H9 (cell line): ENCODE measurements around the gene PLCB1. TPM values are rescaled to one million over a fixed set of nuclear protein-coding genes. Genes with fewer than 3 reads are reported as not detected.

ENCODE experiments used
- DNase-seq: peaks from one replicate; pipeline ENCODE4 v3.0.0-alpha.2; 2017
- H2AFZ ChIP-seq: one replicate; pipeline ENCODE4 v1.6.1; 2013; ENCODE audit warnings: mild to moderate bottlenecking, low read length, control low read depth, moderate library complexity
- H2AK5ac ChIP-seq: 2 replicates; pipeline ENCODE4 v1.6.1; 2013; ENCODE audit warnings: low read length, control low read depth, mixed read lengths; ENCODE audit not compliant: insufficient read length
- H2BK120ac ChIP-seq: one replicate; pipeline ENCODE4 v1.6.1; 2013; ENCODE audit warnings: low read depth, mild to moderate bottlenecking, low read length, control low read depth, inconsistent platforms; ENCODE audit not compliant: poor library complexity, severe bottlenecking
- H2BK12ac ChIP-seq: 2 replicates; pipeline ENCODE4 v1.6.1; 2013; ENCODE audit warnings: low read length, control low read depth, mixed read lengths, low read depth; ENCODE audit not compliant: insufficient read length
- H2BK15ac ChIP-seq: 2 replicates; pipeline ENCODE4 v1.6.1; 2013; ENCODE audit warnings: low read depth, low read length, control low read depth
- H2BK20ac ChIP-seq: one replicate; pipeline ENCODE4 v1.6.1; 2013; ENCODE audit warnings: low read depth, mild to moderate bottlenecking, low read length, control low read depth, inconsistent platforms; ENCODE audit not compliant: poor library complexity, severe bottlenecking
- H2BK5ac ChIP-seq: 2 replicates; pipeline ENCODE4 v1.6.1; 2013; ENCODE audit warnings: low read length, control low read depth, mixed read lengths; ENCODE audit not compliant: insufficient read length
- H3K14ac ChIP-seq: 2 replicates; pipeline ENCODE4 v1.6.1; 2013; ENCODE audit warnings: low read length, control low read depth; ENCODE audit not compliant: insufficient read depth
- H3K18ac ChIP-seq: 2 replicates; pipeline ENCODE4 v1.6.1; 2013; ENCODE audit warnings: low read depth, mild to moderate bottlenecking, mixed read lengths, low read length, control low read depth; ENCODE audit not compliant: insufficient read length
- H3K23ac ChIP-seq: 2 replicates; pipeline ENCODE4 v1.6.1; 2013; ENCODE audit warnings: low read length, control low read depth, mixed read lengths, low read depth; ENCODE audit not compliant: insufficient read length
- H3K23me2 ChIP-seq: 2 replicates; pipeline ENCODE4 v1.6.1; 2013; ENCODE audit warnings: low read depth, mild to moderate bottlenecking, mixed read lengths, low read length, control low read depth; ENCODE audit not compliant: insufficient read length, poor library complexity, severe bottlenecking
- H3K27ac ChIP-seq: 2 replicates; pipeline ENCODE4 v1.5.1; 2013; ENCODE audit warnings: low read length, control low read depth, mixed read lengths, low read depth; ENCODE audit not compliant: insufficient read length
- H3K27me3 ChIP-seq: 2 replicates; pipeline ENCODE4 v1.6.1; 2013; ENCODE audit warnings: low read length, control low read depth, inconsistent platforms; ENCODE audit not compliant: insufficient read depth
- H3K4ac ChIP-seq: 2 replicates; pipeline ENCODE4 v1.6.1; 2013; ENCODE audit warnings: low read depth, mild to moderate bottlenecking, control low read depth, inconsistent platforms, low read length, moderate library complexity
- H3K4me1 ChIP-seq: 2 replicates; pipeline ENCODE4 v1.6.1; 2013; ENCODE audit warnings: low read length, control low read depth, inconsistent platforms; ENCODE audit not compliant: insufficient read depth
- H3K4me2 ChIP-seq: 2 replicates; pipeline ENCODE4 v1.6.1; 2013; ENCODE audit warnings: low read length, control low read depth, mixed read lengths; ENCODE audit not compliant: insufficient read length, insufficient read depth
- H3K56ac ChIP-seq: 2 replicates; pipeline ENCODE4 v1.6.1; 2013; ENCODE audit warnings: low read depth, mild to moderate bottlenecking, mixed read lengths, low read length, control low read depth; ENCODE audit not compliant: insufficient read length
- H3K79me1 ChIP-seq: 2 replicates; pipeline ENCODE4 v1.6.1; 2013; ENCODE audit warnings: low read depth, mild to moderate bottlenecking, moderate library complexity, low read length, control low read depth, inconsistent platforms; ENCODE audit not compliant: insufficient read depth, poor library complexity, severe bottlenecking
- H3K79me2 ChIP-seq: 2 replicates; pipeline ENCODE4 v1.6.1; 2013; ENCODE audit warnings: low read length, control low read depth, inconsistent platforms; ENCODE audit not compliant: insufficient read depth
- H3K9ac ChIP-seq: 2 replicates; pipeline ENCODE4 v1.6.1; 2013; ENCODE audit warnings: low read length, control low read depth, mixed read lengths; ENCODE audit not compliant: insufficient read length; ENCODE audit errors: extremely low read depth
- H3K9me3 ChIP-seq: one replicate; pipeline ENCODE4 v1.6.1; 2013; ENCODE audit warnings: low read depth, low read length, inconsistent platforms; ENCODE audit not compliant: control insufficient read depth
- H3T11ph ChIP-seq: one replicate; pipeline ENCODE4 v1.6.1; 2013; ENCODE audit warnings: mild to moderate bottlenecking, low read length, control low read depth, inconsistent platforms
- H4K20me1 ChIP-seq: one replicate; pipeline ENCODE4 v1.6.1; 2013; ENCODE audit not compliant: control insufficient read depth, insufficient read length, insufficient read depth
- H4K5ac ChIP-seq: 2 replicates; pipeline ENCODE4 v1.6.1; 2013; ENCODE audit warnings: low read depth, mild to moderate bottlenecking, mixed read lengths, low read length, control low read depth; ENCODE audit not compliant: insufficient read length
- H4K8ac ChIP-seq: replicated peaks from 2 replicates; pipeline ENCODE4 v1.6.1; 2013; ENCODE audit warnings: low read length, control low read depth, mixed read lengths, low read depth; ENCODE audit not compliant: insufficient read length
- H4K91ac ChIP-seq: 2 replicates; pipeline ENCODE4 v1.6.1; 2013; ENCODE audit warnings: low read depth, mild to moderate bottlenecking, moderate library complexity, mixed read lengths, low read length, control low read depth; ENCODE audit not compliant: insufficient read length
- H3K27ac Mint-ChIP-seq, 3 experiments: 2 replicates in 2 of 3; 3 replicates in 1 of 3; pipeline ENCODE4 v1.8.0; 2020 to 2021; ENCODE audit warnings: mixed read lengths in 3 of 3, mild to moderate bottlenecking in 1 of 3, moderate library complexity in 1 of 3
- H3K27me3 Mint-ChIP-seq: 2 replicates; pipeline ENCODE4 v1.8.0; 2021; ENCODE audit warnings: low read depth, mild to moderate bottlenecking, moderate library complexity, mixed read lengths
- H3K36me3 Mint-ChIP-seq, 3 experiments: 2 replicates in 2 of 3; 3 replicates in 1 of 3; pipeline ENCODE4 v1.8.0; 2020 to 2021; ENCODE audit warnings: low read depth in 3 of 3, mixed read lengths in 3 of 3; ENCODE audit not compliant: insufficient read depth in 1 of 3
- H3K4me1 Mint-ChIP-seq, 2 experiments: 2 replicates each; pipeline ENCODE4 v1.8.0; 2020; ENCODE audit warnings: mixed read lengths in 2 of 2
- H3K4me3 Mint-ChIP-seq, 2 experiments: 2 replicates in 1 of 2; 3 replicates in 1 of 2; pipeline ENCODE4 v1.8.0; 2020 to 2021; ENCODE audit warnings: mild to moderate bottlenecking in 2 of 2, mixed read lengths in 2 of 2, moderate library complexity in 1 of 2
- H3K9me3 Mint-ChIP-seq, 2 experiments: 2 replicates in 1 of 2; 3 replicates in 1 of 2; pipeline ENCODE4 v1.8.0; 2020; ENCODE audit warnings: mild to moderate bottlenecking in 2 of 2, mixed read lengths in 2 of 2, moderate library complexity in 1 of 2
- WGBS: extraction: QIAGEN DNeasy Blood & Tissue Kit; methylation state at CpG from one replicate; pipeline ENCODE4 v1.1.7; 2013; ENCODE audit warnings: missing lambda C conversion rate, low lambda C conversion rate, mixed read lengths; ENCODE audit not compliant: insufficient read length; ENCODE audit errors: extremely low coverage; 5-methylcytosine and 5-hydroxymethylcytosine counted together
- total RNA-seq: library from RNA; stranded (reverse); gene quantifications from 2 replicates; pipeline ENCODE4 v1.2.1, GENCODE V29; 2021
- TF ChIP-seq, protein P1 (sequence below): fragments of 200-600 bp; sonication (generic); conservative IDR thresholded peaks from 3 replicates; pipeline ENCODE4 v1.8.0; 2021; ENCODE audit warnings: antibody characterized with exemption, mild to moderate bottlenecking

PLCB1 gene
- total RNA-seq, 1 experiment from 2014 or later: 11.5 TPM

GRCh38 chr20:8251201-8251575 is 119.1 kb downstream of the PLCB1 start:
- no peaks in the 10 kb centered on the region for H3K27me3 Mint-ChIP-seq
- no peak overlapping the region for H3K27ac Mint-ChIP-seq
- Histone ChIP-seq H2BK20ac (no peak overlapping the region), H3K56ac (no peak overlapping the region), H3K4ac (no peak overlapping the region), H2AFZ (no peak overlapping the region), H3K9me3 (no peaks in the 10 kb centered on the region), H3K23ac (no peak overlapping the region), H4K8ac (no peak overlapping the region), H3K27ac (no peak overlapping the region), H2BK5ac (no peak overlapping the region), H4K91ac (no peak overlapping the region), H3K23me2 (no peaks in the 10 kb centered on the region), H4K5ac (no peak overlapping the region), H3T11ph (no peak overlapping the region), H3K79me2 (no peaks in the 10 kb centered on the region), H3K18ac (no peak overlapping the region), H2BK12ac (no peak overlapping the region), H2BK120ac (no peak overlapping the region), H3K4me2 (no peak overlapping the region), H4K20me1 (no peaks in the 10 kb centered on the region), H3K79me1 (no peaks in the 10 kb centered on the region), H3K14ac (no peak overlapping the region), H2AK5ac (no peak overlapping the region), H3K9ac (no peak overlapping the region), H3K27me3 (no peaks in the 10 kb centered on the region), H2BK15ac (no peak overlapping the region), H3K4me1 (no peaks in the 10 kb centered on the region)
- H3K9me3 Mint-ChIP-seq: no peaks in the 10 kb centered on the region
- no peak overlapping the region for H3K4me3 Mint-ChIP-seq
- DNase-seq: no peak
- TF ChIP-seq, protein P1, sequence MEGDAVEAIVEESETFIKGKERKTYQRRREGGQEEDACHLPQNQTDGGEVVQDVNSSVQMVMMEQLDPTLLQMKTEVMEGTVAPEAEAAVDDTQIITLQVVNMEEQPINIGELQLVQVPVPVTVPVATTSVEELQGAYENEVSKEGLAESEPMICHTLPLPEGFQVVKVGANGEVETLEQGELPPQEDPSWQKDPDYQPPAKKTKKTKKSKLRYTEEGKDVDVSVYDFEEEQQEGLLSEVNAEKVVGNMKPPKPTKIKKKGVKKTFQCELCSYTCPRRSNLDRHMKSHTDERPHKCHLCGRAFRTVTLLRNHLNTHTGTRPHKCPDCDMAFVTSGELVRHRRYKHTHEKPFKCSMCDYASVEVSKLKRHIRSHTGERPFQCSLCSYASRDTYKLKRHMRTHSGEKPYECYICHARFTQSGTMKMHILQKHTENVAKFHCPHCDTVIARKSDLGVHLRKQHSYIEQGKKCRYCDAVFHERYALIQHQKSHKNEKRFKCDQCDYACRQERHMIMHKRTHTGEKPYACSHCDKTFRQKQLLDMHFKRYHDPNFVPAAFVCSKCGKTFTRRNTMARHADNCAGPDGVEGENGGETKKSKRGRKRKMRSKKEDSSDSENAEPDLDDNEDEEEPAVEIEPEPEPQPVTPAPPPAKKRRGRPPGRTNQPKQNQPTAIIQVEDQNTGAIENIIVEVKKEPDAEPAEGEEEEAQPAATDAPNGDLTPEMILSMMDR: no peak
- peaks cover 2 to 6% of the 10 kb centered on the region in 2 experiments; a peak in 2 of 4 replicates for H3K4me1 Mint-ChIP-seq
- H3K36me3 Mint-ChIP-seq: no peaks in the 10 kb centered on the region
- no CpG with 5 or more reads among the region's 4 CpGs for WGBS
